Measurements from ENCODE around the gene APOBEC2.

APOBEC2 gene

DNA sequence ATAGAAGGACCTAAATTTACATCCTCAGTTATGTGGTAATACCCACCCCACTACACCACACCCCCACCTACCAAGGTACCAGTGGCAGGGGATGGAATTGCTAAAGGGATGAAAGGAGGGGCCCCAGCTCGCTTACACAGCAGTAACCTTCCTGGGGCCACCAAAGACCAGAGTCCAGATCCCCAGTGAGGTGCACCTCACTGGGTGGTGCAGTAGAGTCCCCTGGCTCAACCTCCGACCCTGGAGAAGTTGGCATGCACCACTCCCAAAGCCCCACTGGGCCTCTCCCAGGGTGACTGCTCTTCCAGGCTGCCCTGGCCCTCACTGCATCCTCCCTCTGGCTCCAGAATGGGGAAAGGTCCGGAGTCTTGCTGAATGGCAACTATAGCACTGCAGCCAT is 14.8 kb upstream of the APOBEC2 start:
- no peak for DNase-seq

DNA sequence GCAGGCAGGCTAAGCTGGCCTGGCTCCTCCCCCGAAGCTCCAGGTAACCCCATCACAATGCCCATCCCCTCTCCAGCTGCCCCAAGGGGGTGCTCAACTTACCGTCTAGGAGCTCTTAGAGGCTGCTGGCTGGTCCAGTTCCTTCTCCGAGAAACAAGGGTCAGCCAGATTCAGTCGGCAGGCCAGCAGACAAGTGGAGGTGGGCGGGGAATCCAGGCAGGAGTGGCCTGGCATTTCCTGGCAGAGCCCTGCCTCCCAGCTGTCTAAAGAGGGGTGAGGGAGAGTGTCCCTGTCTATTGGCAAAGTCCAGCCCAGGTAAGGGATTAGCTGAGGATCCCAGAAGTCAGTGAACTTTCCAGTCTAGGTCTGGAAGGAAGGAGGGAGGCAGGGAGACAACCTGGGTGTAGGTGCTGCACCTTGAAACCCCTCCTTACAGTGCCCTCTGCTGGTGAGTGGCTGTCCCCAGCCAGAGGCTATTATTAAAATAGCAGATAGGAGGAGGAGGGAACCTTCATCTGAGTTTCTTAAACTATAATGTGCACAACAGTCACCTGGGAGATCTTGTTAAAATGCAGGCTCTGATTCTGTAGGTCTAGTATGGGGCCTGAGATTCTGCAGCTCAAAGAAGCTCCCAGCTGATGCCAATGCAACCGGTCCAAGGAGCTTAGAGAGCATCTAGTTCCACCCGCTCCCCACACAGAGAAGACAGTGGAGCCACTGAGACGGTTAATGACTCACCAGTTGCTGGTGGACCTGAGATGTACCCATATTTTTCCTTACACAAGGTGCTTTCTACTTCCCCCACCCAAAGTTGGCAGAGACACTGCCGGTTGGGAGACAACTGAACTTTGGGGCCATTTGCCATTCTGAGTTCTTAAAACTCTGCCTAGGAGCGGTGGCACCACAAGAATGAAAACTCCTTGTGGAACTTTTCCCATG is 13.7 kb upstream of the APOBEC2 start, which contains the start of gene UNC5CL:
Gene UNC5CL (minus strand): TSS at position 162 of the 939 bp plus-strand sequence. CDS start 4,147 bp downstream, outside the sequence.
- DNase-seq, result no peak

DNA sequence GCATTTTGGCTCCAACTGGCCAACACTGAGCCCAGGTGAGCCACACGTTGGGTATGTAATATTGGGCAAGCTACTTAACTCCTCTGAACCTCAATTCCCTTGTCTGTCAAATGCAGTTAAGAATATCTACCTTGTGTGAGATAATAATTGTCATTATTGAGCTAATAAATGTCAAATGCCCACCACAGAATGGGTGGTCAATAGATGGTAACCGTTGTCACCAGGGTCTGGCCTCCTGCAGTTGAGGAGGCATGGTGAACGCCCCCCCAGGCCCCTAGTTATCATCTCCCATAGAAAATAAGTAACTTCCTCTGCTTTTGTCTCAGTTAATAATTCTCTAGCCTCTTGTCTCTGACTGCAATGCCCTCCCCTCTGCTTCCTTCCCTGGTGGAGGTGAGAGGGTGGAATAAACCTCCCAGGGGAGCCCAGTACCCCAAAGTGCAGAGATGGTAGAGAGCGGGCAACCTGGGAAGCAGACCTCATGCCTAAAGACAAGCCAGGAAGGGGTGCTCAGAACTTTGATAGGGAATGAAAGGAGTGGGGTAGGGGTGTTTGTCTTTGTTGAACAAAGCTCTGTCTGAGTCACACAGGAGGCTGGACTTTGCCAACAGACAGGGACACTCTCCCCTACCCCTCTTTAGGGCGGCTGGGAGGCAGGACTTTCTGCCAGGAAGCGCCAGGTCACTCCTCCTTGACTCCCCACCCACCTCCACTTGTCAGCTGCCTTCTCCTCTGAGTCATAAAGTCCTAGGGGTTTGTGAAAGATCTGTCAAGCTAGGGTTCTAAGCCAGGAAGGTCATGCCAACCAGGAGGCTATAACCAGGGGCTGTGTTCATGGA is 12.7 kb upstream of the APOBEC2 start:
- DNase-seq, result no peak

DNA sequence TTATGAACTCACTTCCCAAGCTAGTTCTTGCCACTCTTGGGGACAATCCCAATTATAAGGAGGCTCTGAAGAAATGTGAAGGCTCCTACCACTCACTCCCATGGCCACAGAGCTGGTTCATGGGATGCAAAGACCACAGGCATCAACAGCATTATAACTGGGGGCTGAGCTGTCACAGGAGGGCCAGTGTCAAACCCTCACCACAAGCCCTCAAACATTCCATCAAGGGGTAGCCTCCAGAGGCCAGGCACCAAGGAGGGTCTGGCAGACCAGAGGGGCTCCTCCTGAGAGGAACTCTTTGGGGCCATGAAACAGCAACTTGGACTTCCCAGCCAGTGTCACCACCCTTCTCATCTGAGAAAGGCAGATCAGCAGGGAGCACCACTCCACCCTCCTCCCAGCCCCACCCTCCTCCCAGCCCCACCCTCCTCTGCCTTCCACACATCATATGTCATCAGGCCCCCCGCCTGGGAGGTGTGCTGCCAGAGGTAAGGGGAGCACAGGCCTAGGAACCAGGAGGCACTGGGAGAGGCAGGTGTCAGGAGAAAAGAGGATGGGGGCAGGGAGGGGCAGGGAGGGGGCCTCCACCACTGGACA is 12.0 kb upstream of the APOBEC2 start:
- no peak for DNase-seq

DNA sequence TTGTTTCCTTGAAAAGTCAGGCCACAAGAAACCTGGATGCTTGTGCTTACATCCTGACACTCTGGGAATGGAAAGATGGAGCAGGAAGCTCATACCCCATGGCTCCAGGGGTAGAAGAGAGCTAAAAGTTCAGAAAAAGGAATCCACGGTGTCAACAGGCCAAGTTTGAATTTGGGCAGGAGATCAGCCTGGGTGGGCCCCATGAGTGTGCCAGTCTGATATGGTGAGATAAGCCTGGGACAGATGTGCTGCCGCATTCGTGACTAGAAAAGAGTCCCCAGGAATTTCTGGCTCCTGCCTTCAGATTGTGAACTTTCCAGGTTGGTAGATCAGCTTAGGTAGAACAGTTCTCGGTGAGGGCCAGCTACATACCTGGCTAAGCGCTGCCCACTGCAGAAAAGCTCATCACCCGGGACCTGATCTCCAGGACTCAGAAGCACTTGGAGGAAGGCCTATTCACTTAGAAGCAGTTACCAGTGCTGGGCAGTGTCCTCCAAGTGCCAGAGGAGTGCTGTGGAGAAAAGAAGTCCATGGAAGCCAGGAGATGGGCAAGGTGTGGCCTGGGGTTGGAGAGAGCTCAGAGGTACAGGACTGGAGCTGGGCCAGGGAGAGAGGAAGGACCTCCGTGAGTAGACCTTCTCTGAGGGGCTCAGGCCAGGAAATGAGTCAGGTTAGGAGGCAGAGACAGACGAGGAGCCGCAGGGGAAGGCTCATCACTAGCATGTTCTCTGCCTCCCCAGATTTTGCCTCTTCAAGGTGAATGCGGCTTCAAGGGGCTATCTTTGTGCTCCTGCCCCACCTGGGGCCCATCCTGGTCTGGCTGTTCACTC is 10.6 kb upstream of the APOBEC2 start, which contains the start of gene TSPO2:
Gene TSPO2 (plus strand): TSS at position 242 of the 830 bp plus-strand sequence. CDS start 519 bp downstream, at position 761.
- DNase-seq, result no peak

DNA sequence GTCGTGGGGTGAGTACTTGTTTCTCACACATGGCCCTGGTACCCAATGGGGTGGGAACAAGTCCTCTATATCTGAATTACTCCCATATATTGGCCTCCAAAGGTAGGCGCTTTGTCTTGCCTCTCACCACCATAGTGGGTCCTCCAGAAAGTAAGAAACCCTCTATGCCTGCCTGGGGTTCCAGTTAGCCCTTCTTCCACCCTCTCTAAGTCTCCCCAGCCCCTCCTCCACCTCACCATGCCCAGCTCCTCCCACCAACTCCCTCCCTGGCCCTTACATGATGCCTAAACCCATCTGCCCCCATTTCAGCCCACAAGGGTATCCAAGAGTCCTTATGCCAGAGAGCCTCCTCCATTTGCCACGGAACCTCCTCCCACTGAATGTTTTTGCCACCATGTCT is 9.9 kb upstream of the APOBEC2 start:
- DNase-seq, result no peak

DNA sequence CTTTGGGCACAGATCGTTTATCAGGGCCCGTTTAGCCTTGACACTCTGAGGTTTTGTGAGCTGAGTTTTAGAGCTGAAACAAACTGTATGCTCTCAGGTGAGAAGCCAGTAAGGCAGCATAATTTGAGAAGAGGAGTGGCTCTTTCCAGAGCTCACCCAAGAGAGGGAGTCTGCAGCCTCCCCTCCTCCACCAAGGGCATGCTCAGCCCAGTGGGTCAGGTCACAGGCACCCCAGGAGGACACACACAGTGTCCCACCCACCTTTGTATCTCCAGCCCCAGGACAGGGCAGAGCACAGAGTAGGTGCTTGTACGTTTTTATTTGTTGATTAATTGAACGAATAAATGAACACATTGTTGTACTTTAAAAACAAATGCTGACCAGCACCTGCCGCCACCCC is 7.3 kb upstream of the APOBEC2 start:
- DNase-seq, result no peak

DNA sequence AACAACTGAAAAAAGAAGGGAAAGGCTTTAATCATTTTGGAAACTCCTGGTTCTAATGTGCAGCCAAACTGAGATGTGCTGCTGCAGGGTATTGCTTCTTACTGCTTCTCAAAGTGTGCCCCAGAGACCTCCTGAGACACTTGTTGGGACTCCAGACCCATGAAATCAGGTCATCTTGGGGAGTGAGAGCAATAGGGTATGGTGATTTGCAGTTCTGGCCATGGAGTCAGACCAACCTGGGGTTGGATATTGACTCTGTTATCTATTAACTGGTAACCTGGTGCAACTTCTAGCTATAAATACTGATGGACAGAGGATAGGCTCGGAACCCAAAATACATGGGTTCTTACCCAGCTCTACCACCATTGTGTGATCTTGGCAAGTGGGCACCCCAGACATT is 6.9 kb upstream of the APOBEC2 start:
- no peak for DNase-seq

DNA sequence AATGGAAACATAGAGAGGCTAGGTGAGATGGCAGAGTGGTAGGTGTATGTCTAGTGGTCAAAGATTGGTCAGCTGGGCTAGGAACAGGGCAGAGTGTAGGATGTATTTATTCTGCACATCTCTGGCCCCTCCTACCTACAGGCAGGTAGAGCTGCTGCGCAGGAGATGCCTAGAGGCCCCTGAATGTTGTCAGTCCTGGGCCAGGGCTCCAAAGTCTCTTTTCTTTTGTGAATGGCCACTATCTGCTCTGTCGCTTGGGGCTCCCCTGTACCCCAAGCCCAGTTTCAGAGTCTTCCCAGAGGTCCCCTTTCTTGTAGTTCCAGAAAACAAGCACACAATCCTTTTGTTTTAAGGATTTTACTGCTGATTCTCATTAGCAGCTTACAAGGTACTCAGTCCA is 5.7 kb upstream of the APOBEC2 start:
- DNase-seq, result no peak

DNA sequence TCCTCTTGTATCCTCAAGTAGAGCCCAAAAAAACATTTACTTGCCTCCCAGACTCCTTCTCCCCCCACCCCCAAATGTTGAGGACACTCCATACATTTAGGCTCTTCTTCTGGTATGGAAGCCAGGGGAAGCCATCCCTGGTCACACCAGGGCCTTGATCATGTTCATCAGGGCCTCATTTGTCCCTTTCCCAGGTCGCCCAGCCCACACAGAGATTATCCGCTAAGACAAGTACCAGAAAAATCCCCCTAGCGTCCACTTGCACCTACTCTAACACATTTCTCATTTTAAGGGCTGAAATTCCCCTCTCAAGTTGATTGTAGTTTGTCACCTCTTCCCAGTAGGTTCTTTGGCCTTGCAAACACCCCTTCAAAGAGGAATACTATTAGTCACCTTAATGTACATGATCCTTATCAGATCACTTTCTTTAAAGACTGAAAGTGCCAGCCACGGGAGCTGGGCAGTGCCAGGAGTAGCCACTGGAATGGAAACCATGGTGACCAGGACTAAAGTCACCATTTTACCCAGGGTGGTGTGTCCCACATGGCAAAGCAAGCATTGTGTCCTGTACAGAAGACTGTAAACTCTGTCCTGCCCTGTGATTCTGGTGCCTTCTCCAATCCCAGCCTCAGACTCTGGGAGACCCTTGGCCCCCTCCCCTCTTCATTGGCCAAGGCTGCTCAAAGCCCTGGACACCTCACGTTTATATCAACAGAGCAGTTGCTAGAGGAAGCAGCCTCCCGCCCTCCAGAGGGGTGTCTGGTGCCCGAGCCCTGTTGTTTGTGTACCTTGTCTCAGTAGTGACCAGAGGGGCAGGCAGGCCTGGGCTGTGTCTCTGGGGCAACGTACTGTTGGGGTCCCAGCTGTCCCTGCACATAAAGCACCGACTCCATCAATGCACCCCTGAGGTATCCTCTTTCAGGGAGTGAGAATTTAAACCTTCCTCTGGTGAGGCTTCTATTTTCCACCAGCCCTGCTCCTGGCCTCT is 5.0 kb upstream of the APOBEC2 start:
- no peak for DNase-seq

DNA sequence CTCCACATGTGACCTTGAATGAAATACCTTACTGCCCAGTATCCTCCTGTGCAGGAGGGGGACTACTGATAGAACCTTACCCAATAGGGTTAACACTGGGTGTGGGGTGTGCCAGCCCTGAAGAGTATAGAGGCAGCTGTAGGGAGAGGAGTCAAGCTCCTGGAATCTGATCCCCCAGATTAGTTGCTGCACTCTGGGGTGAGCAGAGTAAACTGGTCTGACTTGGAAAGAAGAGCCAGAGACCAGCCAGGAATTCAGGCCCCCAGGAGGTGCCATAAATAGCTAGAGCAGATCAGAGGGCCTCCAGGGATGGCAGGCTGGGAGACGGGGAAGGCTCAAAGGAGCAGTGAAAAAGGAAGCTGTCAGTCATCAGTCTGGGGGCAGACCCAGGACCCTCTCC is 3.5 kb upstream of the APOBEC2 start:
- no peak for DNase-seq

DNA sequence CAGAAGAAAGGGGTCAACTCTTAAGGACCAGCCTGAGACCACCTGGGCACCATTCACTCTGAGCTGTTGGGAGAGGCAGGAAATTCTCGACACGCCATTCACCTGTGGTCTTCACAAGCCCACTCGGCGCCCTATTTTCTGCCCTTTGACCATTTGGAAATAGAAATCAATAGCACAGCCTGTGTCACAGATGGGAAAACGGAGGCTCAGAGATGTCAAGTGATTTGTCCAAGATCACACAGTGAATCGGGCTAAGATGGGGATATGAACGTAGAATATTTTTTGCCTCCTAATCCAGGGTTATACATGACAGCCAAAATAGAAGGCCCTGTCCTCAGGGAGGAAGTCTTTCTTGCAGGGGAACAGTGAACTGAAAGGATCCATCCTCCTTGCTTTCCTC is 3.0 kb upstream of the APOBEC2 start:
- no peak for DNase-seq

DNA sequence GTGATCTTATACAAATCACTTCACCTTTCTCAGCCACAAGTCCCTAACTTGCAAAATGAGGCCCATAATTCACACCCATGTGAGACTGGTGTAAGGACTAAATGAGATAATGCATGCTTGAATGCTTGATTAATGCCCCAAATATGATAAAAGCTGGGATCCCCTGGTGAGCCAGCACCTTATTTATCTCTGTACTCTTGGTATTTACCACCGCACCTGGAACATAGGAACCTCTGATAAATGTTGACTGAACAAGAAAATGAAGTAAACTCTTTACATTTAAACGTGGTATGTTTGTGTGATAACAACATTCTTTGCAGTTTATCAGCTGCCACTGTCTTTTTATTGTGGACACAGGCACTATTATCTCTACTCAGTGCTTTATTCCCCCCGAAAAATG is 2.5 kb upstream of the APOBEC2 start:
- no peak for DNase-seq

DNA sequence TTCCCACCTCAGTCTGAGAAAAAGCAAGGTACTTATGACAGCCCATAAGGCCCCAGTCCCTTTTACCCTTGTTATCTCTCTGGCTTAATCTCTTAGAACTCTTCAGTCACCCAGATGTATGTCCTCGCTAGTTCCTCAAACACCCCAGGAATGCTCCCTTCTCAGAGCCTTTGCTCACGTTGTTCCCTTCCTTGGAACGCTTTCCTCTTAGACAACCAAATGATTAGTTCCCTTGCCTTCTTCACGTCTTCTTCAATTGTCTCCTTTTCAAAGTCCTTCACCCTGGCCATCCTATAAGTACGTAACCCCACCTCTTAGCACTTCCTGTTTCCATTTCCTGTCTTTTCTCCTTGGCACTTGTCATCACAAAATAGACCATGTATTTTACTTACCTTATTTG is 1.1 kb upstream of the APOBEC2 start:
- no peak for DNase-seq

DNA sequence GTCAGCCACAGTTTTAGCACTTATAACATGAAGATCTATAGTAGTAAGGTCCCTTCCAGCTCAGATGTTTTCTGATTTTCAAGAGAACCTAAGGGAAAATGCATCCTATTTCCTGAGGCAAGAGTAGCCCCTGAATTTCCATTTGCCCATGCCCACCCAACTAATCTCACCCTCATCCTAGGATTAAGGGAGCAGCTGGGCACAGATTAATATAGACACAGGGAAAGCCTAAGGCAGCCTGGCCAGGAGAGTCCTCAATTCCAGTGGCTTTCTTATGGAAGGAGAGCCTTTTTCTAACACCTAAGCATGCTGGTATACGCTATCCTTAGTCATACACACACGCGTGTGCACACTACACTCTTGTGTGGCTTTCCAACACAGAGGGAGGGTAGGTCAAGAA is 1.5 kb downstream of the APOBEC2 start:
- no peak for DNase-seq

DNA sequence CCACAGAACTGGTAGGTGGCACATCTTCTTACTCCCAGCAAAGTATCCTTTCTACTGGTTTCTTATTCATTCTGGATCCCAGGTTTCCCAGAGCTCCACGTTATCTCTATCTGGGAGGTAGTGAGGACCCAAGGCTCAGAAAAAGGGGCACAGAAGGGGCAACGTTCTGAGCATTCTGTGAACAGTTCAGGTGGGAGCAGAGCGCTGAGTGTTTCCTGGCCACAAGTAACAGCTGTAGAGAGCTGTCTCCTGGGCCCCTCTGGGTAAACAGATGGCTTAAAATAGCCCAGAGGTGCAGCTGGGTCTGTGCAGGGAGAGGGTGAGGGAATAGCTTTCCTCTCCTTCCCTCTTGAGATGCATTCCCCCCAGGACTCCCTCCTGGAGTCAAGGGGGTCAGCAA is 2.1 kb downstream of the APOBEC2 start:
- no peak for DNase-seq

DNA sequence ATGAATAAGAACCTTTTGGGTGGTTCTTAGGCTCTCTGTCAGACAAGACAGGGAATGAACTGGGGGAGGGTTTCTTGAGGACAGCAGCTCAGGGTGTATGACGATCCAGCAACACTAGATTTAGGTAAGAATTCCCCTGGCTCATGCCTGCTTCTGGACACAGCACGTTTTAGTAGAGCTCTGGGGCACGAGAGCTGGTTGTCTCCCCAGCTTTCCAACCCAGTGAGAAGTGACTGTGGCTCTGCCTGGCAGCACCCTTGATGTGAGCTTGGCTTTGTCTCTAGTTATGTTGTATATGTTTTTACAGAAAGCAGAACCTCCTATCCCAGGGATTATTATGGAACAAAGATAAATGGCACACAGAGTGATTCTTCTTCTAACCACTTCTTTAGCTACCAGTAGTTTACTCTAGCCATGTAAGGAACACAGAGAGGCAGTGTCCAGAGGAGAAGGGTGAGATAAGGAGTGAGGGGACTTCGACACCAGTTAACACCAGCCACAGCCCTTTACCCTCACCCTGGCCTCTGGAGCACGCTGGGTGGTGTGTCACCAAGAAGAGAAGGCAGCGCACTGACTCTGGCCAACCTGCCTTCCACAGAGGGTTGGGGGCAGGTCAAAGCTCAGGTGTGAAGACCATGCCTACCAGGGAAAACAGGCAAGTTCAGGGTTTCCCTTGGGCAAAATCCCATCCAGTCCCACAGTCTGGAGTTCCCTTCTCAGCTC is 3.9 kb downstream of the APOBEC2 start:
- DNase-seq, result no peak

DNA sequence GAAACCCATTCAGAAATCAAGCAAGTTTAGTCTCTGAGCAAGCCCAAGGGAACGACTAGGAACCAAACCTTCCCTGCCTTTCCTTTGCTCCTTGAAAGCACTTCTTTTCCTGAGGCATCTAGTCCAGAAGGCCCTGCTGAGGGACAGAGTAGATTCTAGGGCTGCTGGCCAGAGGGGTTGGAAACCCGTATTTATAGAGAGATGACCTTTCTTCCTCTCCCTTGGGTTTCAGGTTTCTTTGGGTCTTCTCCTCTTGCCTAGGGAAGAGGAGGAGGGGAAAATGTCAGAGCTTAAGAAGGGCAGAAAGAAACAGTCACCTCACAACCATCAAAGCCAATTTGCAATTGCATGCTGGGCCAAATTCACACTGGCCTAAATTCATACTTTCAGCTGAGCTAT is 5.8 kb downstream of the APOBEC2 start:
- DNase-seq, result no peak

DNA sequence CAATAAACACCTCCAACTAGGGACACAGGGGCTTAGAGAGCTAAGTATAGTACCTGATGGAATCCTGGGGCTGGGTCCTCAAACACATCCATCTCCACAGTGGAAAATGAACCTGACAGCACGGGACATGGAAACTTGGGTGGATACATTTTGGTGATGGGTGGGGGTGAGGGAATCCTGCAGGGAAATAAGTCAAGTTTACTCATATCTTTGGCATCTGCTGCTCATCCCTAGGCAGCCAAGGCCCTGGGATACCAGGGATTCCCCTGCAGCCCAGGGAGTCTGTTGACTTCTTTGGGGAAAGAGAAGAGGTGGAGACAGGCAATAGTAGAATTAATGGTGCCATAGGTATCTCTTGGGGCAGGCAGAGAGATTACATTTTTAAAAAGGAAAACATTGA is 6.6 kb downstream of the APOBEC2 start:
- no peak for DNase-seq

DNA sequence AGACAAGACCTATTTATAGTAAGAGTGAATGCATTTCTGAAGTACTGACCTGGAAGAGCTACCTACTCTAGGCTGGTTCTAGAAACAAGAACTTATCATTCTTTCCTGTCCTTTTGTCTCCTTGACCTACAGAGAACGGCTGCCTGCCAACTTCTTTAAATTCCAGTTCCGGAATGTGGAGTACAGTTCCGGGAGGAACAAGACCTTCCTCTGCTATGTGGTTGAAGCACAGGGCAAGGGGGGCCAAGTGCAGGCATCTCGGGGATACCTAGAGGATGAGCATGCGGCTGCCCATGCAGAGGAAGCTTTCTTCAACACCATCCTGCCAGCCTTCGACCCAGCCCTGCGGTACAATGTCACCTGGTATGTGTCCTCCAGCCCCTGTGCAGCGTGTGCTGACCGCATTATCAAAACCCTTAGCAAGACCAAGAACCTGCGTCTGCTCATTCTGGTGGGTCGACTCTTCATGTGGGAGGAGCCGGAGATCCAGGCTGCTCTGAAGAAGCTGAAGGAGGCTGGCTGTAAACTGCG is 8.3 kb downstream of the APOBEC2 start:
- DNase-seq, result no peak

Measured in cerebellar nuclear complex (tissue), 1 donor.